Ovary (tissue), 3 donors: ENCODE measurements around the gene COL8A2.

Source experiments
- CTCF ChIP-seq, 3 donors: fragments of 450-650 bp in 2 of 3; fragments of 200-600 bp in 1 of 3; IDR thresholded peaks; one replicate each; pipeline versions ENCODE4 v1.5.1 to v1.8.0; 2016 to 2022; ENCODE audit warnings: antibody characterized with exemption in 3 of 3, mild to moderate bottlenecking in 1 of 3
- POLR2A ChIP-seq: fragments of 450-650 bp; IDR thresholded peaks from one replicate; pipeline ENCODE4 v1.6.1; 2017; ENCODE audit warnings: antibody characterized with exemption, mild to moderate bottlenecking, moderate library complexity
- donor health status: DM: no; HTN: no; CAD: no.

DNA sequence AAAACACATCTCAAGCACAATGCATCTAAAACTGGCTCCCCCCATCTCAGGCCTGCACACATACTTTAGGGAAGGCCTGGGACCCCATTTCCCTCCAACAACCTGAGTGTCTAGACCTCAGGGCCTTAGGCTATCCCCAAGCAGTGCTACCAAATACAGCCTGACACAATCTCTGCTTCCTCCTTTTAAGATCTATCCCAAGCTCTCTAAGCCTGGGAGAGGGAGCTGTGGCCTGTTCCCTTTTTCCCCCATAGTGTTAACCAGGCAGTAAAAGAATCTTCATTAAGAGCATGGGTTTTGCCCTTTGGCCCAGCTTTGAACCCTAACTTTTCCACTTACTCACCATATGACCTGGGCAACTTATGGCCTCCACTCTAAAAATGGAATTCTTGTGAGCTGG lies 10.8 kb upstream of the COL8A2 start:
- no peak for TF ChIP-seq CTCF (IDR thresholded peaks at IDR 0.05)
- no peak for TF ChIP-seq POLR2A
